Right atrium auricular region (tissue), 2 donors: ENCODE results near the gene SNAP29. TPM values are rescaled to one million over a fixed set of nuclear protein-coding genes. Genes with fewer than 3 reads are reported as not detected.
"Not testable (repeated sequence)": the region's sequence is repeated elsewhere in the genome, so short reads cannot be mapped to it uniquely, and the experiment has no call there.

ENCODE experiments used
- DNase-seq: peaks from one replicate; pipeline ENCODE4 v3.0.0-alpha.2; 2019; ENCODE audit warnings: low spot score
- H3K27ac ChIP-seq, 2 donors: fragments of 200-600 bp; sonication (generic); 1 replicate in 1 of 2; 2 replicates in 1 of 2; pipeline ENCODE4 v1.5.1; 2016 to 2019
- H3K27me3 ChIP-seq, 2 donors: fragments of 200-600 bp; sonication (generic); one replicate each; pipeline versions ENCODE4 v1.5.1 to v1.6.0; 2017 to 2019
- H3K36me3 ChIP-seq: fragments of 200-600 bp; sonication (generic); one replicate; pipeline ENCODE4 v1.5.1; 2016
- H3K4me1 ChIP-seq, 2 donors: fragments of 200-600 bp; sonication (generic); one replicate each; pipeline versions ENCODE4 v1.5.1 to v1.6.0; 2017 to 2019
- H3K4me3 ChIP-seq, 2 donors: fragments of 200-600 bp; sonication (generic); 1 replicate in 1 of 2; 2 replicates in 1 of 2; pipeline ENCODE4 v1.5.1; 2017 to 2019; ENCODE audit warnings: mild to moderate bottlenecking in 1 of 2, moderate library complexity in 1 of 2
- H3K9me3 ChIP-seq, 2 donors: fragments of 200-600 bp; sonication (generic); one replicate each; pipeline ENCODE4 v1.5.1; 2019
- total RNA-seq, 2 donors: library from RNA; depleted of rRNA; stranded (reverse); fragments of >200 nt; gene quantifications; one replicate each; pipeline ENCODE4 v1.1.0, GENCODE V29; 2016
- TF ChIP-seq, protein P1 (sequence below), 2 donors: fragments of 200-600 bp; sonication (generic); IDR thresholded peaks; one replicate each; pipeline ENCODE4 v1.5.1; 2019; ENCODE audit warnings: antibody characterized with exemption in 2 of 2

SNAP29 gene
- total RNA-seq, 2 donors from 2014 or later, result 20.8 to 26.0 TPM

DNA sequence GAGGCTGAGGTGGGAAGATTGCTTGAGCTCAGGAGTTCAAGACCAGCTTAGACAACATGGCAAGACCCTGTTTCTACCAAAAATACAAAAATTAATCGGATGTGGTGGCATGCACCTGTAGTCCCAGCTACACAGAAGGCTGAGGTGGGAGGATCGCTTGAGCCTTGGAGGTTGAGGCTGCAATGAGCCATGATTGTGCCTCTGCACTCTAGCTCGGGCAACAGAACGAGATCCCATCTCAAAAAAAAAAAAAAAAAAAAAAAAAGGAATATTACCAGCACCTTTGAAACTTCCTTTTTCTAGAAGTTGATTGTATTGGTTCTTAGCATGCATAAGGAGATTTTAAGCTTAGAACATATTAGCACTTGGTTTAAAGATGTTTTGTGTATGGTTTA, 69.8 kb downstream of the SNAP29 start:
- no peaks in the 10 kb centered on the region for H3K27me3 ChIP-seq
- H3K9me3 ChIP-seq, result no peaks in the 10 kb centered on the region
- TF ChIP-seq, protein P1, sequence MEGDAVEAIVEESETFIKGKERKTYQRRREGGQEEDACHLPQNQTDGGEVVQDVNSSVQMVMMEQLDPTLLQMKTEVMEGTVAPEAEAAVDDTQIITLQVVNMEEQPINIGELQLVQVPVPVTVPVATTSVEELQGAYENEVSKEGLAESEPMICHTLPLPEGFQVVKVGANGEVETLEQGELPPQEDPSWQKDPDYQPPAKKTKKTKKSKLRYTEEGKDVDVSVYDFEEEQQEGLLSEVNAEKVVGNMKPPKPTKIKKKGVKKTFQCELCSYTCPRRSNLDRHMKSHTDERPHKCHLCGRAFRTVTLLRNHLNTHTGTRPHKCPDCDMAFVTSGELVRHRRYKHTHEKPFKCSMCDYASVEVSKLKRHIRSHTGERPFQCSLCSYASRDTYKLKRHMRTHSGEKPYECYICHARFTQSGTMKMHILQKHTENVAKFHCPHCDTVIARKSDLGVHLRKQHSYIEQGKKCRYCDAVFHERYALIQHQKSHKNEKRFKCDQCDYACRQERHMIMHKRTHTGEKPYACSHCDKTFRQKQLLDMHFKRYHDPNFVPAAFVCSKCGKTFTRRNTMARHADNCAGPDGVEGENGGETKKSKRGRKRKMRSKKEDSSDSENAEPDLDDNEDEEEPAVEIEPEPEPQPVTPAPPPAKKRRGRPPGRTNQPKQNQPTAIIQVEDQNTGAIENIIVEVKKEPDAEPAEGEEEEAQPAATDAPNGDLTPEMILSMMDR (IDR thresholded peaks at IDR 0.05), result no peak
- DNase-seq, result no peak
- no peak overlapping the region for H3K27ac ChIP-seq
- H3K36me3 ChIP-seq, result no peaks in the 10 kb centered on the region
- peaks cover 0 to 14% of the 10 kb centered on the region in 2 donors for H3K4me1 ChIP-seq
- no peak overlapping the region for H3K4me3 ChIP-seq

GRCh38 chr22:20930004-20930403, 71.2 kb downstream of the SNAP29 start:
- Histone ChIP-seq H3K27ac (no peak overlapping the region), H3K4me3 (no peak overlapping the region), H3K9me3 (no peaks in the 10 kb centered on the region), H3K36me3 (peaks cover 6% of the 10 kb centered on the region), H3K27me3 (no peaks in the 10 kb centered on the region), H3K4me1 (peaks cover 0 to 14% of the 10 kb centered on the region in 2 donors)
- DNase-seq, result no peak
- TF ChIP-seq, protein P1 (IDR thresholded peaks at IDR 0.05), result no peak

- peaks cover 0 to 15% of the 10 kb centered on the region in 2 donors for H3K4me1 ChIP-seq
- H3K27ac ChIP-seq, result not testable (repeated sequence)
Measured at GRCh38 chr22:20930435-20930834, 71.6 kb downstream of the SNAP29 start.

GRCh38 chr22:20931126-20931654, 72.4 kb downstream of the SNAP29 start:
- Histone ChIP-seq H3K36me3 (peaks cover 10% of the 10 kb centered on the region), H3K27me3 (no peaks in the 10 kb centered on the region), H3K27ac (no peak overlapping the region), H3K4me1 (peaks cover 0 to 14% of the 10 kb centered on the region in 2 donors), H3K9me3 (no peaks in the 10 kb centered on the region), H3K4me3 (no peak overlapping the region)
- no peak for DNase-seq
- TF ChIP-seq, protein P1 (IDR thresholded peaks at IDR 0.05), result no peak

More at GRCh38 chr22:20930435-20930834, 71.6 kb downstream of the SNAP29 start:
- H3K36me3 ChIP-seq, DNase-seq, H3K4me3 ChIP-seq, H3K27me3 ChIP-seq, H3K9me3 ChIP-seq: not testable (repeated sequence)

GRCh38 chr22:20933910-20934309, 75.1 kb downstream of the SNAP29 start:
- H3K4me1 ChIP-seq, result peaks cover 0 to 25% of the 10 kb centered on the region in 2 donors
- peaks cover 15% of the 10 kb centered on the region for H3K36me3 ChIP-seq

GRCh38 chr22:20935049-20935448, 76.2 kb downstream of the SNAP29 start:
- not testable (repeated sequence) for H3K27me3 ChIP-seq, H3K9me3 ChIP-seq, H3K4me3 ChIP-seq, H3K27ac ChIP-seq, DNase-seq
- Histone ChIP-seq H3K4me1 (peaks cover 0 to 32% of the 10 kb centered on the region in 2 donors), H3K36me3 (peaks cover 15% of the 10 kb centered on the region)

More at GRCh38 chr22:20933910-20934309, 75.1 kb downstream of the SNAP29 start:
- TF ChIP-seq, protein P1 (IDR thresholded peaks at IDR 0.05), result no peak
- no peaks in the 10 kb centered on the region for H3K9me3 ChIP-seq
- no peaks in the 10 kb centered on the region for H3K27me3 ChIP-seq
- no peak overlapping the region for H3K4me3 ChIP-seq
- H3K27ac ChIP-seq, result no peak overlapping the region
- no peak for DNase-seq

- H3K4me3 ChIP-seq, DNase-seq, H3K9me3 ChIP-seq, H3K27me3 ChIP-seq, H3K27ac ChIP-seq: not testable (repeated sequence)
- Histone ChIP-seq H3K36me3 (peaks cover 15% of the 10 kb centered on the region), H3K4me1 (peaks cover 0 to 41% of the 10 kb centered on the region in 2 donors)
Measured at GRCh38 chr22:20935780-20936539, 77.2 kb downstream of the SNAP29 start.
